T-cell (primary cell): ENCODE measurements around the gene MED7. TPM values are rescaled to one million over a fixed set of nuclear protein-coding genes. Genes with fewer than 3 reads are reported as not detected.
"Not testable (repeated sequence)": the region's sequence is repeated elsewhere in the genome, so short reads cannot be mapped to it uniquely, and the experiment has no call there.

Experiments used
- ATAC-seq, 4 experiments: fragments of 200-7000 bp in 3 of 4; fragments of 150-1000 bp in 1 of 4; cut with Tn5 transposase; replicated peaks in 1 of 4; 1 replicate in 3 of 4; 2 replicates in 1 of 4; pipeline ENCODE4 v1.10.0; 2021; ENCODE audit warnings: moderate library complexity in 3 of 4, mild to moderate bottlenecking in 2 of 4, moderate number of reproducible peaks in 1 of 4
- CTCF ChIA-PET, 2 donors: fragments of 300-600 bp; sonication (Branson Sonifier 250); formaldehyde crosslinking; loops; one replicate each; lab custom pipeline; 2022; ENCODE audit warnings: antibody characterized with exemption in 2 of 2; lab: Charles Lee
- POLR2A ChIA-PET, 2 donors: fragments of 300-600 bp; sonication (Branson Sonifier 250); formaldehyde crosslinking; loops; one replicate each; lab custom pipeline; 2022; ENCODE audit warnings: antibody characterized with exemption in 2 of 2; lab: Charles Lee
- DNase-seq, 35 experiments: peaks; one replicate each; pipeline versions ENCODE4 v3.0.0 to v3.0.0-alpha.2; 2013 to 2023
- H3K27ac ChIP-seq: one replicate; pipeline ENCODE4 v1.5.1; 2013; ENCODE audit warnings: low read length
- H3K27me3 ChIP-seq, 2 experiments: replicated peaks in 1 of 2; 1 replicate in 1 of 2; 2 replicates in 1 of 2; pipeline versions ENCODE4 v1.6.1 to v1.7.0; 2013; ENCODE audit warnings: low read length in 1 of 2, mixed read lengths in 1 of 2; ENCODE audit not compliant: control insufficient read depth in 2 of 2, insufficient read depth in 2 of 2; ENCODE audit errors: extremely low read depth in 1 of 2
- H3K36me3 ChIP-seq, 2 donors: 1 replicate in 1 of 2; 2 replicates in 1 of 2; pipeline versions ENCODE4 v1.6.1 to v1.7.0; 2013; ENCODE audit warnings: low read length in 1 of 2; ENCODE audit not compliant: control insufficient read depth in 2 of 2, insufficient read depth in 1 of 2; ENCODE audit errors: extremely low read depth in 1 of 2
- H3K4me1 ChIP-seq, 2 experiments: 1 replicate in 1 of 2; 2 replicates in 1 of 2; pipeline versions ENCODE4 v1.6.1 to v1.7.0; 2013; ENCODE audit warnings: low read length in 2 of 2, mixed read lengths in 1 of 2; ENCODE audit not compliant: insufficient read depth in 2 of 2, control insufficient read depth in 1 of 2; ENCODE audit errors: extremely low read depth in 1 of 2
- H3K4me3 ChIP-seq, 2 donors: 1 replicate in 1 of 2; 2 replicates in 1 of 2; pipeline versions ENCODE4 v1.5.1 to v1.7.0; 2013; ENCODE audit warnings: mild to moderate bottlenecking in 2 of 2, low read length in 1 of 2, moderate library complexity in 1 of 2; ENCODE audit not compliant: control insufficient read depth in 1 of 2; ENCODE audit errors: extremely low read depth in 1 of 2
- H3K9me3 ChIP-seq: 2 replicates; pipeline ENCODE4 v1.7.0; 2013
- H3K27ac Mint-ChIP-seq, 2 donors: one replicate each; pipeline ENCODE4 v1.8.0; 2020 to 2021; ENCODE audit warnings: mild to moderate bottlenecking in 2 of 2, mixed read lengths in 2 of 2
- H3K27me3 Mint-ChIP-seq, 2 donors: one replicate each; pipeline ENCODE4 v1.8.0; 2021 to 2022; ENCODE audit warnings: mixed read lengths in 2 of 2
- H3K36me3 Mint-ChIP-seq: one replicate; pipeline ENCODE4 v1.8.0; 2021; ENCODE audit warnings: mixed read lengths
- H3K4me1 Mint-ChIP-seq, 3 donors: one replicate each; pipeline ENCODE4 v1.8.0; 2020 to 2022; ENCODE audit warnings: mixed read lengths in 3 of 3, mild to moderate bottlenecking in 1 of 3
- H3K4me3 Mint-ChIP-seq, 3 donors: one replicate each; pipeline ENCODE4 v1.8.0; 2020 to 2022; ENCODE audit warnings: mild to moderate bottlenecking in 3 of 3, mixed read lengths in 3 of 3, moderate library complexity in 3 of 3
- H3K9me3 Mint-ChIP-seq, 3 donors: one replicate each; pipeline ENCODE4 v1.8.0; 2020 to 2022; ENCODE audit warnings: mixed read lengths in 3 of 3
- WGBS: methylation state at CpG from one replicate; pipeline ENCODE4 v1.1.5; 2013; ENCODE audit warnings: missing lambda C conversion rate; ENCODE audit not compliant: insufficient coverage; 5-methylcytosine and 5-hydroxymethylcytosine counted together
- total RNA-seq, 35 experiments: library from RNA in 6 of 35; stranded (reverse) in 6 of 35; fragments of 120-200 nt in 1 of 35; gene quantifications; one replicate each; pipeline versions ENCODE4 v1.2.1 to v1.2.4 and lab custom pipeline; 2013 to 2026

Gene MED7
- total RNA-seq, 5 donors from 2014 or later (not counting 1 experiment from before 2014, with no cell fraction given) = 5.7 to 14.9 (median 13.1) TPM

DNA sequence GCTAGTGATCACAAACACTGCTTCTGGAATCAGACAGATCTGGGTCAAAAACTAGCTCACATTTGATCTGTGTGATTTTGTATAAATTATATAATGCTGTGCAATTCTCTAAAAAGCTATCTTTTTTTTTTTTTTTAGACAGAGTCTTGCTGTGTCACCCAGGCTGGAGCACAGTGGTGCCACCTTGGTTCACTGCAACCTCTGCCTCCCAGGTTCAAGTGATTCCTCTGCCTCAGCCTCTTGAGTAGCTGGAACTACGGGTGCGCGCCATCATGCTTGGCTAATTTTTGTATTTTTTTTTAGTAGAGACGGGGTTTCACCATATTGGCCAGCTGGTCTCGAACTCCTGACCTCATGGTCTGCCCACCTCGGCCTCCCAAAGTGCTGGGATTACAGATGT lies 42.5 kb upstream of the MED7 start:
- Histone ChIP-seq H3K4me1 (peaks cover 41 to 52% of the 10 kb centered on the region in 2 experiments), H3K27ac (peak overlapping the region; percentile 88), H3K36me3 (peaks cover 0 to 43% of the 10 kb centered on the region in 2 donors), H3K4me3 (peak overlapping the region; percentile 68 to 79)
- POLR2A ChIA-PET = interaction anchor here (0.5 to 2.0 kb wide), 10 partner anchors 13 to 66 kb away, joined by 3 to 7 read pairs (median 4); no protein-coding TSS in a partner anchor
- not testable (repeated sequence) for H3K9me3 ChIP-seq, ATAC-seq, DNase-seq, H3K27me3 Mint-ChIP-seq, H3K27me3 ChIP-seq, H3K9me3 Mint-ChIP-seq
- Mint-ChIP-seq H3K36me3 (peaks cover 70% of the 10 kb centered on the region), H3K4me3 (peak overlapping the region; percentile 81 to 100 (median 99)), H3K27ac (peak overlapping the region; percentile 91 to 96), H3K4me1 (peaks cover 56 to 72% (median 58%) of the 10 kb centered on the region in 3 donors)
- 40% methylated on average over 1 of the region's 6 CpGs for WGBS
- CTCF ChIA-PET = interaction anchor here (0.6 to 1.4 kb wide), 9 partner anchors 12 to 83 kb away, joined by 3 to 6 read pairs (median 3); no protein-coding TSS in a partner anchor

DNA sequence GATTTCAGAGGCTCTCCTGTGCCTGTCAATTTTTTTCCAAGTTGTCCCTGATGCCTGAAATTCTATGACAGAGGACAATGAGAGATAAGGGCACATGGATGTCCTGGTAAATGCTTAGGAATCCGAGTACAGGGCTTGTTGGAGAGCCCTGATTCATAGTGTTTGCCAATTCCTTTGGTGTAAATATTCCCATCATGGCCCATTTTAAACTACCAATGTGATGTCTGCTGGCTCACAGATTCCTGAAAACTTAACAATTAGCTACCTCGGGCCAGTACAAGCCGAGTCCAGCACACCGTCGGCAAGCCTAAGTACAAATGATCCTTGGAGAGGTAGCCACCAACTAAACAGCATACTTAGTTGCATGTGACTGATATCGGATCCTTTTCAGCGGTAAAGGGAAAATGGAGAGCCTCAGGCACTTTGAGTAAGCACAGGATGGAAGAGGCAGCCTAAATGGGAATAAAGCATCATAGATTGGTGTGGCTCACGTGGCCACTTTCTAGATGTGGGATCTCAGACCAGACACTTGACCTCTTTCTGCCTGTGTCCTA lies 41.5 kb upstream of the MED7 start:
- no peaks in the 10 kb centered on the region for H3K9me3 Mint-ChIP-seq
- WGBS = 13% methylated on average over 6 of the region's 8 CpGs
- Histone ChIP-seq H3K27me3 (no peaks in the 10 kb centered on the region), H3K27ac (peak overlapping the region; percentile 88), H3K4me1 (peaks cover 48 to 57% of the 10 kb centered on the region in 2 experiments), H3K36me3 (peaks cover 0 to 40% of the 10 kb centered on the region in 2 donors), H3K4me3 (peak overlapping the region; percentile 68 to 79), H3K9me3 (no peaks in the 10 kb centered on the region)
- POLR2A ChIA-PET = interaction anchor here (1.0 to 2.0 kb wide), 7 partner anchors 9 to 68 kb away, joined by 4 to 7 read pairs (median 5); no protein-coding TSS in a partner anchor
- peak overlapping the region; percentile 91 to 96 for H3K27ac Mint-ChIP-seq
- DNase-seq = no peak
- peaks cover 59 to 72% (median 60%) of the 10 kb centered on the region in 3 donors for H3K4me1 Mint-ChIP-seq
- peaks cover 66% of the 10 kb centered on the region for H3K36me3 Mint-ChIP-seq
- CTCF ChIA-PET = interaction anchor here (0.8 to 1.4 kb wide), 6 partner anchors 10 to 68 kb away, joined by 3 to 6 read pairs (median 4); no protein-coding TSS in a partner anchor
- peak overlapping the region; percentile 81 to 100 (median 99) for H3K4me3 Mint-ChIP-seq
- H3K27me3 Mint-ChIP-seq = no peaks in the 10 kb centered on the region
- ATAC-seq = no peak

GRCh38 chr5:157182143-157182757 lies 39.6 kb upstream of the MED7 start:
- Histone ChIP-seq H3K4me3 (peak overlapping the region; percentile 79 to 91), H3K36me3 (peaks cover 0 to 29% of the 10 kb centered on the region in 2 donors), H3K27ac (peak overlapping the region; percentile 88), H3K27me3 (no peaks in the 10 kb centered on the region), H3K9me3 (no peaks in the 10 kb centered on the region), H3K4me1 (peaks cover 43 to 48% of the 10 kb centered on the region in 2 experiments)
- Mint-ChIP-seq H3K9me3 (peaks cover 0 to 4% (median 4%) of the 10 kb centered on the region in 3 donors), H3K27ac (peak overlapping the region; percentile 99 to 100), H3K4me3 (peak overlapping the region; percentile 81 to 100 (median 99)), H3K4me1 (peaks cover 58 to 72% (median 61%) of the 10 kb centered on the region in 3 donors), H3K36me3 (peaks cover 54% of the 10 kb centered on the region), H3K27me3 (no peaks in the 10 kb centered on the region)
- no peak for ATAC-seq
- CTCF ChIA-PET = interaction anchor here (0.8 to 1.8 kb wide), 5 partner anchors 10 to 69 kb away, joined by 3 to 5 read pairs (median 3); no protein-coding TSS in a partner anchor
- POLR2A ChIA-PET = interaction anchor here (0.6 to 1.1 kb wide), 10 partner anchors 9 to 94 kb away, joined by 3 to 7 read pairs (median 3); partner anchors contain the start of gene MED7 (in 1 of the 2)
- no CpG with 5 or more reads among the region's 3 CpGs for WGBS
- DNase-seq = no peak

DNA sequence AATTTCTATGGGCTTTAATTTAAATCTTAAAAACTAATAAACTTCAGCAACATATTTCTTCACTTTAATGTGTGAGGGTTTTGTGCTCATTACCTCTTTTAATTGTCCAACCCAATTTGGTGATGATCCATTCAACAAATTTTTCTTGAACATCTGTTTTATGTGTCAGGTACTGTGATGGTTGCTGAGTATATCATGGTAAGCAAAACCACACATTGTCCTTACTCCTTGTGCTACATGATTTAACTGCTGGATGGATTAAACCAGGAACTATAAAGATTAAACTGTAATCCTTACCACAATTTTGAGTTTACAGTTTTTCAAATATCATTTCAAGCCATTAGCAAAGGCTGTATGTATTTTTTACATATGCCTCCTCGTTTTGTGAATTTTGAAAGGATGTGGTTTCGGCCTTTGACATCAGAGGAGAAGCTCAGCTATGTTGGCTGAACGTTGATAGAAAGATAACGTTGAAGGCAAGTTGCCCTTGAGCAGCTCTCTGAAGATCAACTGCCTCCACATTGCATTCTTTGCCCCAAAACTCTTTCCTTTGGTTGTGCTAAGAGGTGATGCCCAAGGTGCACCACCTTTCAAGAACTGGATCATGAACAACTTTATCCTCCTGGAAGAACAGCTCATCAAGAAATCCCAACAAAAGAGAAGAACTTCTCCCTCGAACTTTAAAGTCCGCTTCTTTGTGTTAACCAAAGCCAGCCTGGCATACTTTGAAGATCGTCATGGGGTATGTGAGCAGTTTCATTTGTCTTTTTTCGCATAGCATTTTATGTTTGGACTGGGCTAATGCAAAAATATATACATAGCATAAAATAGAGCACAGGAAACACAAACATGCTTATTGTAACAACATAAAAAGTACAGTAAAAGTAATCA lies 38.0 kb upstream of the MED7 start, which contains the start of gene ITK:
TSS of gene ITK (plus strand) at position 467 of the 891 bp plus-strand sequence. CDS start at position 605, 138 bp downstream.
- peak in 29 of 35 experiments; percentile 11 to 86 (median 51) for DNase-seq
- H3K36me3 Mint-ChIP-seq = peaks cover 39% of the 10 kb centered on the region
- peak within 1 kb of the TSS; percentile 81 to 100 (median 99) for H3K4me3 Mint-ChIP-seq
- Histone ChIP-seq H3K9me3 (no peaks in the 10 kb centered on the region), H3K36me3 (peaks cover 0 to 16% of the 10 kb centered on the region in 2 donors), H3K4me1 (peaks cover 30 to 37% of the 10 kb centered on the region in 2 experiments), H3K4me3 (peak within 1 kb of the TSS; percentile 79 to 91), H3K27ac (peak within 1 kb of the TSS; percentile 88), H3K27me3 (no peaks in the 10 kb centered on the region)
- CTCF ChIA-PET = interaction anchor here in 1 of 2 donors (0.6 to 1.5 kb wide), 12 partner anchors 8 to 147 kb away, joined by 3 to 12 read pairs (median 4); partner anchors contain the start of gene CYFIP2
- H3K27ac Mint-ChIP-seq = peak within 1 kb of the TSS; percentile 99 to 100
- H3K27me3 Mint-ChIP-seq = no peaks in the 10 kb centered on the region
- WGBS = no CpG with 5 or more reads among the region's 8 CpGs
- H3K4me1 Mint-ChIP-seq = peaks cover 48 to 56% (median 56%) of the 10 kb centered on the region in 3 donors
- H3K9me3 Mint-ChIP-seq = peaks cover 0 to 4% (median 4%) of the 10 kb centered on the region in 3 donors
- ATAC-seq = peak; percentile 86 to 89 (median 86)
- POLR2A ChIA-PET = interaction anchor here (0.6 to 3.0 kb wide), 21 partner anchors 8 to 72 kb away, joined by 3 to 10 read pairs (median 4); partner anchors contain the start of gene MED7 (in 1 of the 2)

DNA sequence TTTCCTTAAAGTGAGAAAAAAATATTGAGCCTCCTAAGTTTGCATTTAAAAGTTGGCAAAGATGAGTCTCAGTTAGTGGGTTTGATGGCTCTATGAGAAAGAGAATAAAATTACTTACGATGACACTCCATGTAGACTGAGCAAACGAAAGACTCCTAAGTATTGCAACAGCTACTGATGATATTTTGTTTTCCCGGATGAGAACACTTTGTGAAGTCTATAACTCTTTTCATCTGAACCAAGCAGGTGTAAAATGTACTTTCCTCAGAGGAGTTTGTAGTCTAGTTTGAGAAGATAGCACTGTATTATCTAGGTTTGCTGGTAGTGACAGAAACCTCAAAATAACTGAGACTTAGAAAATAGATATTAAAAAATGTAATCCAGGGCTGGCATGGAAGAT lies 36.3 kb upstream of the MED7 start:
- ATAC-seq = peak in 3 of 4 experiments; percentile 28 to 59 (median 41)
- peaks cover 23 to 32% of the 10 kb centered on the region in 2 experiments for H3K4me1 ChIP-seq

More for the DNA sequence above, 36.3 kb upstream of the MED7 start:
- Mint-ChIP-seq H3K27ac (peak overlapping the region; percentile 99 to 100), H3K36me3 (peaks cover 29% of the 10 kb centered on the region), H3K9me3 (peaks cover 0 to 4% (median 4%) of the 10 kb centered on the region in 3 donors), H3K27me3 (no peaks in the 10 kb centered on the region), H3K4me3 (peak overlapping the region; percentile 65 to 99 (median 81)), H3K4me1 (peaks cover 50 to 59% (median 51%) of the 10 kb centered on the region in 3 donors)
- Histone ChIP-seq H3K9me3 (no peaks in the 10 kb centered on the region), H3K27ac (peak overlapping the region; percentile 88), H3K4me3 (no peak overlapping the region), H3K27me3 (no peaks in the 10 kb centered on the region), H3K36me3 (peaks cover 0 to 4% of the 10 kb centered on the region in 2 donors)
- ChIA-PET POLR2A (interaction anchor here (0.6 to 3.0 kb wide), 5 partner anchors 11 to 36 kb away, joined by 3 to 10 read pairs (median 3); partner anchors contain the start of gene MED7 (in 1 of the 2)), CTCF (interaction anchor here in 1 of 2 donors (0.8 to 1.3 kb wide), 3 partner anchors 12 to 25 kb away, joined by 3 to 5 read pairs (median 3); no protein-coding TSS in a partner anchor)
- DNase-seq = no peak
- WGBS = no CpG with 5 or more reads among the region's 3 CpGs
